Measurements from ENCODE around the gene FFAR2.
"Not testable (repeated sequence)": the region's sequence is repeated elsewhere in the genome, so short reads cannot be mapped to it uniquely, and the experiment has no call there.

FFAR2 gene

GRCh38 chr19:35458192-35458591 lies 10.1 kb downstream of the FFAR2 start:
- DNase-seq = no peak

DNA sequence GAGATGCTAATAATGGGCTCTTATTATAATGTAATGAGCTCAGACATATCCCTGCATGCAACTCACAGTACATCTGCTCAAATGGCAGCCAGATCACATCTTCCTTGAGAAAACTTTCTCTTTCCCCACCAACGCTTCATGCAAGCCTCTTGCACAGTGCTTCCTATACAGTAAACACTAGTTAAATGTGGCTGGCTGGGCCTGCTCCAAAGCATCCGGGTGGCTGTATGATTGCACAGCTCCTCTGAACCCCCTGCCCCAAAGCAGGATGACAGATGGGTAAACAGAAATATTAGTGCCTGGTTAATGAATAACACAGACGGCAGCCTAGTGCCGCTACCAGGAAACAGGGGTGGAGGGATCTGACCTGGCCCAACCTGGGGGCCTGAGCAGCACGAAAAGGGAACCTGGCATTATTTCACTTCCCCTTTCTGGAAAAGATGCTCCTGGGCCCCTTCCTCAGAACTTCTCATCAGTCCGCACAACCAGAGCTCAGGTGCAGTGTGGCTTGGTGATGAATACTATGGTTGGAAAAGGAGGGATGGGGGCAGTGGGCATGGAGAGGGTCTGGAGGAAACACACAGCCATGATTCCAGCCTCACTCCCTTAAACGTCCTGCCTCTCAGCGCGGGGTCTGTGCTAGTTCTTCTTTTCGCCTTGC lies 10.8 kb downstream of the FFAR2 start:
- peak; percentile 57 for DNase-seq

DNA sequence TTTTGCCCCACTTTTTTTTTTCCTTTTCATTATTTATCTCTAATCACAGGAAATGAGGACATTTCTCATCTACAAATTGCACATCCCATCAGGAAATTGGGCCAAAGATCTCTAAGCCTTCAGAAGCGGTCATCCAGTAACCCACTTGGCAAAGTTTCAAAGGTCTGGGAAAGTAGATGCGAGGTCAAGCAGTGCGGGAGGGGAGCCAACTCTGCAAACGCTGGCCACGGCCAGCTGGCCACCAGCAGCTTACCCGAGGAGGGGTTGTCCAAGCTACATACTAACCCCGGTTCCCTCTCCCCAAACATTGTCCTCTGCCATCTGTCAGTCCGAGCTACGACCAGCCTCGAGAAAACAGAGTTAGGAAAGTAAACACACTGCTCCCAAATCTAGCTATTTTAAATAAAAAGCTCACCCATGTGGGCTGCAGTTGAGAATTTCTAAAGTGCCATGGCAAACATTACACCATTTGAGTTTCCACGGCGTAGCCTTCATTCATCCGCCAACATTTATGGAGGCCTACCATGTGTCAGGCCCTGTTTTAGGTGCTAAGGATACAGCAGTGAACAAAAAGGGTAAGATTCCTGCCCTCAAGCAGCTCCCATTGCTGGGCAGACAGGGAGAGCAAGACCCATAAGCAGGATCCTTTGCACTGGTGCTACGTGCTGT lies 11.5 kb downstream of the FFAR2 start:
- DNase-seq = no peak

- no peak for DNase-seq
Observed at GRCh38 chr19:35460608-35461007, 12.6 kb downstream of the FFAR2 start.

GRCh38 chr19:35461060-35461459 lies 13.0 kb downstream of the FFAR2 start:
- DNase-seq = no peak

DNA sequence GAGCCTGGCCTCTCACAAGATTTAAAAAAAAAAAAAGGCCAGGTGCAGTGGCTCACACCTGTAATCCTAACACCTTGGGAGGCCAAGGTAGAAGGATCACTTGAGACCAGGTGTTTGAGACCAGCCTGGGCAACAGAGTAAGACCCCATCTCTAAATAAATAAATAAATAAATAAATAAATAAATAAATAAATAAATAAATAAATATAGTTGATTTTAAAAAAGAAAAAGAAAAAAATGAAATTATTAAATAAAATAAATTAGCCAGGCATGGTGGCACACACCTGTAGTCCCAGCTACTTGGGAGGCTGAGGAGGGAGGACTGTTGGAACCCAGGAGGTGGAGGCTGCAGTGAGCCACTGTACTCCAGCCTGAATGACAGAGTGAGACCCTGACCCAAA lies 13.7 kb downstream of the FFAR2 start:
- not testable (repeated sequence) for DNase-seq

DNA sequence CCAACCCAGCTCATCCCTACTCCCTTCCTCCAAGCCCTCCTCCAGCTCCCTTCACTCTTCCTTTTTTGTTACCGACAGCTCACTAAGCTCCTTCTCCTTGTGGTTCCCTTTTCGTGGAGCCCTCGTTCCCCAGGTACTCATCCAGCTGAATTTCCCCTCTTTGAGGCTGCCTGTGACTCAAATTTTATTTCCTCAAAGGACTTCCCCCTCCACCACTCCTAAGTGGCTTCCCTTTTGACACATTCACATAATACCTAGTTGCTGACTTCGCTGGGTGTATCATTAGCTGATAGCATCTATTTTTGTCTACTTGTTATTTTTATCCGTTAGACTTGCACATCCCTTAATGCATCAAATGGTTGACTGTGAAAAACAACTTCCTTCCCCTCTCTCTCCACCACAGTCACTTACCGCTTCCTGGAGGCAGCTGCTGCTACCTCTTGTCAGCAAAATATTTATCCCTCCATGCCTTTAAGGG lies 14.5 kb downstream of the FFAR2 start:
- DNase-seq = no peak

DNA sequence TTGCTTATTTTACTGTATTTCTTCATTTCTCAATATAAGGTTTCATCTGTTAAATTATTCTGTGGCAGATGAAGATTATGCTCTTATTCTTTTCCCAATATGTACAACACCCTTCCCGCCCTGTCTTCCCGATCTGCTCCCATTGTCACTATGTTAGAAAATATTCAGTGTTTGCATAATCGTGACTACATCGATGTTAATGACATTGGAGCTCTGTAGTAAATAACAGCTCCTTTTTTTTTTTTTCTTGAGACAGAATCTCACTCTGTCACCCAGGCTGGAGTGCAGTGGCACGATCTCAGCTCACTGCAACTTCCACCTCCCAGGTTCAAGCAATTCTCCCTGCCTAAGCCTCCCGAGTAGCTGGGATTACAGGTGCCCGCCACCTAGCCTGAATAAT lies 14.9 kb downstream of the FFAR2 start:
- not testable (repeated sequence) for DNase-seq

DNA sequence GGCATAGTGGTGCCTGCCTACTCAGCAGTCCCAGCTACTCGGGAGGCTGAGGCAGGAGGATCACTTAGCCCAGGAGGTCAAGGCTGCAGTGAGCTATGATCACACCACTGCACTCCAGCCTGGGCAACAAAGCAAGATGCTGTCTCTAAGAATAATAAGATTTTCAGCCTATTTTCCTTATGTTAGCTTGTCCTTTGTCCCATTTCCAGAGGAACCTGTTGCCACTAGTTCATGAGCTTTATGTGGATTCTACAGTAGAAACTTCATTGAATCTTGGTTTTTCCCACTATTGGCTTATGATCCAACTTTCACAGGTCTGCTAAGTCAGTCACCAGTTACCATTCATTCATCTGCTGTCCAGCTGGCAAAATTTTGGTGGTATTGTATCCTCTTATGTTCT lies 18.2 kb downstream of the FFAR2 start:
- DNase-seq = no peak

GRCh38 chr19:35468637-35469036 lies 20.6 kb downstream of the FFAR2 start:
- peak; percentile 43 for DNase-seq

DNA sequence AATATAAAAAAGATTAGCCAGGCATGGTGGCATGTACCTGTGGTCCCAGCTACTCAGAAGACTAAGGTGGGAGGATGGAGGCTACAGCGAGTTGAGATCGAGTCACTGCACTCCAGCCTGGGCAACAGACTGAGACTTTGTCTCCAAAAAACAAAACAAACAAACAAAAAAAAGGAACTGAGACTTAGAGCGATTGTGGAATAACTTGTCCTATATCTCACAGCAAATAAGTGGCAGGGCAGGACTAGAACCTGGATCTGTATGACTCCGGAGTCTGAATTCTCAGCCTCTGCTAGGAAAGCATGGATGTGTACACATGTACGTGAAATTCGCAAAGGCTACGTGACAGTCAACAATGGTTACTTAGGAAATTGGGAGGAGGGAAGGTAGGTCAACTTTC lies 22.1 kb downstream of the FFAR2 start:
- no peak for DNase-seq

- not testable (repeated sequence) for DNase-seq
Observed at GRCh38 chr19:35471075-35471474, 23.0 kb downstream of the FFAR2 start.

- DNase-seq = no peak
Observed at GRCh38 chr19:35471946-35472345, 23.9 kb downstream of the FFAR2 start.

GRCh38 chr19:35474104-35474503 lies 26.0 kb downstream of the FFAR2 start:
- no peak for DNase-seq

- not testable (repeated sequence) for DNase-seq
Observed at GRCh38 chr19:35474594-35474993, 26.5 kb downstream of the FFAR2 start.

- DNase-seq = no peak
Observed at GRCh38 chr19:35476149-35476548, 28.1 kb downstream of the FFAR2 start.

DNA sequence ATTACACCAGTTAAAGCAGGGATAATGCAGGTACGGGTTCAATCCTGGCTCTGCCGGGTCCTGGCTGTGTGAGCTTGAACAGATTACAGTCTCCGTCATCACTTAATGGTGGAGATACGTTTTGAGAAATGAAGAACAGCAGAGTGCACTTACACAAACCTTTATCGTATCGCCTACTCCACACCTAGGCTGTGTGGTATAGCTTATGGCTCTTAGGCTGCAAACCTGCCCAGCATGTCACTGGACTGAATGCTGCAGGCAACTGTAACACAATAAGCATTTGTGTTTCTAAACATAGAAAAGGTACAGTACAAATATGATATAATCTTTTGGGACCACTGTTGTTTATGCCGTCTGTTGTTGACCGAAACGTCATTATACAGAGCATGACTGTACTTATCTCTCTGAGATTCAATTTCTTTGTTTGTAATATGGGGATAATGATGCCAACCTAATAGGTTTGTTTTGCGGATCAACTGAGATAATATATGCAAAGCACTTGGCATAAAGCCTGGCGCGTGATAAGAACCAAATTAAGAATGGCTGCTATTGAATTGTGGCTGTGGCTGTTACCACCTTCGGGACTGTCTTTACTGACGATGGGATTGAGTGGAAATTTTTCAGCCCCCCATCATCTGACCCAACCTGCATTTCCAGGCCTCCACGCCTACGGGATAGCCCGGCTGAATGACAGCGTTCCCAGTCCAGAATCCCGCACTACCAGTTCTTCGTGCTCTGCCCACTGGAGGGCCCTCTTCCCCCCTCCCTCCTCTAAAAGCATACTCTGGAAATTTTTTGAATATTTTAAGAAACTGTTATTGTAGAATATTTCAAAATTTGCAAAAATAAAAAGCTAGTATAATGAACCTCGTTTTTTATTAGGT lies 31.0 kb downstream of the FFAR2 start:
- DNase-seq = peak; percentile 96

DNA sequence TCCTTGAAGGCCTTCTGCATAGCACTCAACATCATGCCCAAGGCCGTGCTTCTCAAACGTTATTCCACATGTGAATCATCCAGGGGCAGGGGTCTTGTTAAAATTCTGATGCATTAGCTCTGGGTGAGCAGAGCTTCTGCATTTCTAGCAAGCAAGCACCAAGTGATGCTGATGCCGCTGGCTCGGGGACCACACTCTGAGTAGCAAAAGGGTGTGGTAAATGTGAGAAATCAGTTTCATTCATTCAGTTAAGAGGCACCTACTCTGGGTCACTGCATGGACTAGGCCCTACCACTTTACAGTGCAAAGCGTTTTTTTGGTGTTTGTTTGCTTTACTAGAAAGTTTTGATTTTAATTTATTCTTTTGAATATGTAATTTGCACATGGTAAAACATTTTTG lies 35.0 kb downstream of the FFAR2 start:
- DNase-seq = no peak

DNA sequence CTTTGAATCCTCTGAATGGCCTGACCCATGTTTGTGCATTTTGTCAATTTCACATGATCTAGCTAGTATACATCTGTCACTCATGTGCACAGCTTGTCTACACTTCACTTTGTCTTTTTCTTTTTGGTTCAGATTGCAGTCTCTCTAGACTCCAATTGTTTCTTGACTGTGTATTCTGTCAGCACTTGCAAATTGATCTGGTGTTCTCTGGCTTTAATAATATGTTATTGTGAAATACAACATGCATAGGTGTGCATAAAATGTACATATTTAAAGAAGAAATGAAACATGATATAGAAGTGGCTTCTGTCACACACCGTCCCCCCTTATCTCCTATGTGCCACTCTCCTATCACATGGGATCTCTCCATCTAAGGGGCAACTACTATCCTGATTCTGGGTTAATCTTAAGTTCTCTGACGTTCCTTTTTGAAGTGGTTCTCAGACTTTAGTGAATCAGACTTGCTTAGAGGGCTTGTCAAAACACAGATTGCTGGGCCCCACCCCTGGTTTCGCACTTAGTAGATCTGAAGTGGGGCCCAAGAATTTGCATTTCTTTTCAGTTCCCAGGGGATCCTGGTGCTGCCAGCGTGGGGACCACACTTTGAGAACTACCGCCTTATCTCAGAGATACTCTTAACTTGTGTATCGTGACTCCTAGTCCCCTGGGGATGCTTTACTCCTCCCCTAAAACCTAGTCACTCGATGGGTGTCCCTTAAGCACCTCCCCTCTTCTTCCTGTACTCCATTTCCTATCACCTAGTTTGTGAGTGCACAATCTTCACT lies 36.4 kb downstream of the FFAR2 start:
- no peak for DNase-seq

GRCh38 chr19:35486268-35486708 lies 38.2 kb downstream of the FFAR2 start:
- DNase-seq = no peak

DNA sequence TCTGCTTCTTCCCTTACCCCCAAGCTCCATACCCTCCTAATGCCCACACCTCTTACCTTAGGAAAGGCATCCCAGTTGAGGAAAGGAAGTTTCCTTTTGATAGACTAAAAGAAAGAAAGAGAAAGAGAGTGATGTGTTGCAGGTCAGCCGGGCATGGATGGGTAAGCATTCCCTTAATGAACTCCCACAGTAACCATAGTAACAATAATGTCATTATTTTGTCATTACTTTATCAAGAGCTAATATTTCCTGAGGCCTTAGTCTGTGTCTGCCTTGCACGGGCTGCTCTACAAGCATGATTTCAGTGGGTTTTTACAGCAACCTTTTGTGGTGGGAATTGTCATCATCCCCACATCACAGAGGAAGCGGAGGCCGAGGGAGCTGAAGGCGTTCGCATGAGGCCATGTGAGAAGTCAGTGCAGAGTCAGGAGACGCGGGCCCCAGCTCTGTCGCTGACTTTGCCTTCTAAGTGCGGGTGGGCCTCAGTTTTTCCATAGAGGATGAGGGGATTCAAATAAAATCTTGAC lies 39.7 kb downstream of the FFAR2 start:
- DNase-seq = no peak

DNA sequence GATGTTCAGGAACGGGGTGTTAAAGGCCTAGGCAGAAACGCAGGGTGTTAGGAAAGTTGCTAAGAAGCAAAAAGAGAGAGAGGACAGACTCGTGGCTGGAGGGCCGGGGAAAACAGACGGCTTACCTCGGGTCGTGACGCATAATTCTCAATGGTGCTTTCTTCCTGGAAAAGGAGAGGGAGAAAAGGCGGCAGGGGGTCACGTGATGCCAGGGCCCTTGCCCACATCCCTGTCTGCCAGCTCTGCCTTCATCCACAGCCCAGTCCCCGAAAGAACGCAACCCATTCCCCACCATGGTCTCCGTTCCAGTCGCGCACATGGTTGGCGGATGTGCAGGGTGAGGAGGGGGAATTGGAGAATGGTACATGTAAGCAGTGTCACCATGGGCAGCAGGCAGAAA lies 40.6 kb downstream of the FFAR2 start:
- no peak for DNase-seq

GRCh38 chr19:35490364-35490763 lies 42.3 kb downstream of the FFAR2 start, which contains the start of gene KRTDAP:
Gene KRTDAP (minus strand): TSS chr19:35490464. CDS start chr19:35490442, 22 bp downstream.
- DNase-seq = no peak
